Renal pelvis (tissue), 4 donors: Measurements from ENCODE around the gene SLC35B2. TPM values are rescaled to one million over a fixed set of nuclear protein-coding genes. Genes with fewer than 3 reads are reported as not detected.

Experiments used
- DNase-seq: peaks from one replicate; pipeline ENCODE4 v3.0.0-alpha.2; 2013
- polyA plus RNA-seq, 3 donors: library from polyadenylated mRNA; unstranded; fragments of 120-200 nt; gene quantifications; one replicate each; pipeline ENCODE4 v1.2.1, GENCODE V29; 2013; ENCODE audit not compliant: insufficient read length in 3 of 3

The SLC35B2 gene
- polyA plus RNA-seq, 3 donors = 51.6 to 61.7 (median 55.8) TPM

DNA sequence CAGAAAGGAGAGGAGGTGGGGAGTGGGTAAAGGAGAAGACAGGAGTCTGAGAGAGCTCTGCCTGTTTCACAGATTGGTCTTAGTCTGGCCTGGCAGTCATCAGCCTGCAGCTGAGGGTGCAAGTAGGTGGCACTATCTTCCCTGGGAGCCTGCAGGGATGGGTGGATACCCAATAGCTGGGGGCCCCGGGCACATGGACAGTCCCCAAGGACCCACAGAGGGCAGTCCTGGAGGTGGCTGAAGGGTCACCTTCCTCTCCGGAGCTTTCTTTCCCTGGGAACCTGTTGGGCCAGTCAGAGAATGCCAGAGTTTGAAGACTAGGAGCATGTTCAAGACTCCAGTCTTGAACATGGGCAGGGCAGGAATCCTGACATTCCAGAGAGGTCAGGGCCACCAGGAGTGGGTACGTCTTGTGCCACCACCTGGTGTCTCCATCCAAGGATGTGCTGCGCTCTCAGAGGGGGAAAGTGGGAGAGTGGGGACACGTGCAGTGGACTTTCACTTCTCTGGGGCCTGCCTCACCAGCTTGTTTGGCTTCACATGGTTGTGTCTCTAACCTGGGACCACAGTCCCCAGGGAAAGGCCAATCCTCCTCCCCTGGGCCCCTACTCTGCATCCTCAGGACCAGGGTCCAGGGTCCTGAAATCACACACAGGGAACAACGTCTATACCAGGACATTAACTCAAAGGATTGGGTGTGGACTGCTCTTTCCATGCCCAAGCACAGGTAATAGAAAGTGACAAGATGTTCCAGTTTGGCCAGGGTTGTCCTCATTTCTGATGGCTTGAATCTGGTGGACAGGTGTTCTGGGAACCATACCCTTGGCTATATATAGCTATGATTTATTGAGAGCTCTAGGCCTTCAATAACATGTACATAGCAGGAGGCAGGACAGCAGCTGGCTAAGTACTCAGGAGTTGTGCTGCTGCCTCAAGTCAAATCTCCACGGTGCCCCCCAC is 37.8 kb upstream of the SLC35B2 start:
- no peak for DNase-seq

DNA sequence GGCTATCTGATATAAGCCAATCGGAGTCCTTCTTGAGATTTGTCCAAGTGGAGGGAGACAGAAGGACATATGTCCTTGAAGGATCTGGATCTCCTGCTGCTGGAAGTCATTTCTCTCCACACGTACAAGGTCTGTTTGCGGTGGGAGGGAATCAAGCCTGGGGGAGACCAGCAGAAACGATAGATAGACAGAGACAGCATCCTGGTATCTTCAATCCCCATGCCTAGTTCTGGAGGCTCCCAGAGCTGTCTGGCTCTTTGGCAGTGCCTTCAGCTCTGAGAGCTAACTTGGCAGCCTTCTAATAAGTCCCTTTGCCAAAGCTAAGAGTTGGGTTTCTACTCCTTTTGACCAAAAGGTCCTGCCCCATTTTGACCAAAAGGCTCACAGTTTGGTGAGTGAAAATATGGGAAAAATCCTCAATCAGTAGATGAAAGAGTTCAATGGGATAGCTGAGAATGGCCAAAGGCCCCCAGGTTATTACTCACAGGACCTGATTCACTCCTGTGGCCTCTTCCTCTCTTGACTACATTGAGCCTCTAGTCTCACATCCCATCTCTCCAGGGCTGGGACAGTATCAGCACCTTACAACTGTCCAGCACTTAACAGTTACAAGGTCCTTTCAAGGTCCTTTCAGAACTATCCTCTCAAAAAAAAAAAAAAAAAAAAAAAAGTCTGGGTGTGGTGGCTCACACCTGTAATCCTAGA is 35.5 kb upstream of the SLC35B2 start:
- no peak for DNase-seq

GRCh38 chr6:44291841-44292240 is 34.5 kb upstream of the SLC35B2 start:
- DNase-seq = no peak

DNA sequence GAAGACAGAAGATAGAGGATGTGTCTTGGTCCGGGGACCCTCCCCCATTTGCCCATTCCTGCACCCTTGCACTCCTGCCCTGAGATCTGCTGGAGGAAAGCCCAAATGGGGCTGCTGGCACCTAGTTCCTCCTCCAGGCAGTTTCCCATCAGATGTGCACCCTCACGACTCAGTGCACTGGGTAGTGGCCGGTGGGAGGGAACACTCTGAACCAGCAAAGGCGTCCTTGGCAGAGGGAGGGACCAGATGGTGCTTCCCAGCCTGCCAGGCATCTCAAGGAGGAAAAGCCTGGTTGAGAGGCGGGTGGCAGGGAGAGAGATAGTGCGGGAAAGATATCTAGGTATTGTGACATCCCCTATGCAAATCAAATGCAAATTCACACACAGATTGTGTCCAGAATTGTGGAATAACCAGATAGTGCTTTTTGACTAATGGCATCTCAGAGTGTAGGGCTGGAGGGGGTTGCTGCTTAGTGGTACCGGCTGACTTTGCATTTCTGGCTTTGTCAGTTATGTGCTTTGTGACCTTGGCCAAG is 32.5 kb upstream of the SLC35B2 start:
- no peak for DNase-seq

DNA sequence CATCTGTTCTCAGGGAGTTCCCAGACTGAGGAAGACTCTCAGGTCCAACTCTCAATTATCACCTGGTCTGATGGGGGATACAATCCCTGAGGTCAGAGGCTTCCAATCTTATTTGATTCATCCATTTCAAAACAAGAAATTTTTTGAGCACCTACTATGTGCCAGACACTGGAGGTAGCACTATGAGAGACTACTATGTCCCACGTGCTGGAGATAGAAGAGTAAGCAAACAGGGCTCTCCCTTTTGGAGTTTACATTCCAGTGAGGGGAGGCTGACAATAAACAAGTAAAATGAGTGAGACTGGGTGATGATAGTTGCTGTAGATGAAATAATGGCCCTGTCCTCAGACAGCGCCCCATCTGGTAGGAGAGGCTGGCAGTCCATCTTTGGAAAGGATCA is 29.4 kb upstream of the SLC35B2 start:
- DNase-seq = no peak

DNA sequence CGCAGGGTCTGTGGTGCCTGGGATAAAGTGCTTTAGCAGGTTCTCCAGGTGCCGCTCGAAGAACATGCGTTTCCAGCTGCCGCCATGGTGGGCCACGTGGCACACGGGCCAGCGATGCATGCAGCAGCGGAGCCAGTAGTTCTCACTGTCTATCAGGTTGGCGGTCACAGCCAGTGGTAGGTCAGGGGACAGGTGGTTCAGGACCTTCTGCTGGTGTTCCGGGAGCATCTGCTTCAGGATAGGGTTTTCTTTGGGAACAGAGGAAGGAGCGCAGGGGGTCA is 28.9 kb upstream of the SLC35B2 start:
- no peak for DNase-seq

GRCh38 chr6:44285552-44286284 is 28.4 kb upstream of the SLC35B2 start:
- no peak for DNase-seq

- no peak for DNase-seq
Measured at GRCh38 chr6:44284867-44285266, 27.5 kb upstream of the SLC35B2 start.

DNA sequence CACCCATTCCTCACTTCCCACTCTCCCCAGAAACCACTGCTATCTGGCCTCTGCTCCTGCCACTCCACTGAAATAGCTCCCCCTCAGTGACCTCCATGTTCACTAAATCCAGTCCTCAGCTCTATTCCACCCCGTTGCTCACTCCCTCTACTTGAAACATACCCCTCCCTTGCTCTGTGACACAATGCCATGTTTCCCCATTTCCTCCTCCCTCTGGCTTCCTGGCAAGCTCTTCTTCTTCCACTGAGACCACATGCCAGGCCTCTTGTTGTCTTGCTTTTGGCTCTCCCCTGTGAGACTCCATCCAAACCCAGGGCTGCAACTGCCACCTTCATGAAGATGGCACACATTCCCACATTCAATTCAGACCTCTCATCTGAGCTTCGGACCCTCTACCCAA is 26.8 kb upstream of the SLC35B2 start:
- no peak for DNase-seq

DNA sequence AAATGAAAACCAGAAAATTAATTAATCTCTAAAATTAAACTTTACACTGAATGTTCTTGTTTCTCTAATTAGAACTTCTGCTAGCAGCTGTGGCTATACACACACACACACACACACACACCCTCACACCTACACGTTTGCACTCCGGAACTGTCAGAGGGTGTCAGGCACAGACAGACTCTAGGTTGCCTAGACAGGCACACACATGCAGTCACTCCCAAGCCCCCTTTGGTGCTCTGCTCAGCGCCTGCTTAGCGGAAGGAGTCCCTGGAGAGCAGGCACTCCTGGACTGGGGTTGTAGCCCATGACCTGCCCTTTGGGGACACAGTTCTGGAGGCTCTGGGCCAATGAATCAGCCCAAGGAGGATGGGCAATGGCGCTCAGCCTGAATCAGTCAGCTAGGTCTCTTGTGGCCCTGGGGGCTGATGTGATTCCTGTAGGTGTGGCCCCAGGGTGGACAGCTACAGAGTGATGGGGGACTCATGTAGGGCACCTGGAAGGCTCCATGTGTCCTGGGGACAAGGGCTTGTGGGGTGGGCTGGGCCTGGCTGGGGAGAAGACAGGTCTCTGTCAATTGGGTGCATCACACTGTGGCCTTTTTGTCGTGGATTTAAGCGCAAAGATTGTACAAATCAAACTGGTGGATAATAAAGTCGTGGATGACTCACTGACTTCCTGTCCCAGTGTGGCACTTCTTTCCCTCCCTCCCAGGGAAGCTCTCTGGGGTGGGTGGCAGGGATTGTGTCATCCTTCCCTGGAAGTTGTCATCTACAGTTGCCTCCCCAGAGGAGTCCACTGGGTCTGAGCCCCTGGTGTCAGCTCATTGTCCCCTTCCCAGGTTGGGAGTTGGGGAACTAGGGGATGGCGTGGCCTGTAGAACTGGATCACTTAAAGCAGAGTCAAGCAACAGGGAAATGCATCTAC is 21.7 kb upstream of the SLC35B2 start:
- DNase-seq = no peak

- DNase-seq = no peak
Measured at GRCh38 chr6:44278315-44278714, 21.0 kb upstream of the SLC35B2 start.

- no peak for DNase-seq
Measured at GRCh38 chr6:44277763-44278162, 20.4 kb upstream of the SLC35B2 start.

DNA sequence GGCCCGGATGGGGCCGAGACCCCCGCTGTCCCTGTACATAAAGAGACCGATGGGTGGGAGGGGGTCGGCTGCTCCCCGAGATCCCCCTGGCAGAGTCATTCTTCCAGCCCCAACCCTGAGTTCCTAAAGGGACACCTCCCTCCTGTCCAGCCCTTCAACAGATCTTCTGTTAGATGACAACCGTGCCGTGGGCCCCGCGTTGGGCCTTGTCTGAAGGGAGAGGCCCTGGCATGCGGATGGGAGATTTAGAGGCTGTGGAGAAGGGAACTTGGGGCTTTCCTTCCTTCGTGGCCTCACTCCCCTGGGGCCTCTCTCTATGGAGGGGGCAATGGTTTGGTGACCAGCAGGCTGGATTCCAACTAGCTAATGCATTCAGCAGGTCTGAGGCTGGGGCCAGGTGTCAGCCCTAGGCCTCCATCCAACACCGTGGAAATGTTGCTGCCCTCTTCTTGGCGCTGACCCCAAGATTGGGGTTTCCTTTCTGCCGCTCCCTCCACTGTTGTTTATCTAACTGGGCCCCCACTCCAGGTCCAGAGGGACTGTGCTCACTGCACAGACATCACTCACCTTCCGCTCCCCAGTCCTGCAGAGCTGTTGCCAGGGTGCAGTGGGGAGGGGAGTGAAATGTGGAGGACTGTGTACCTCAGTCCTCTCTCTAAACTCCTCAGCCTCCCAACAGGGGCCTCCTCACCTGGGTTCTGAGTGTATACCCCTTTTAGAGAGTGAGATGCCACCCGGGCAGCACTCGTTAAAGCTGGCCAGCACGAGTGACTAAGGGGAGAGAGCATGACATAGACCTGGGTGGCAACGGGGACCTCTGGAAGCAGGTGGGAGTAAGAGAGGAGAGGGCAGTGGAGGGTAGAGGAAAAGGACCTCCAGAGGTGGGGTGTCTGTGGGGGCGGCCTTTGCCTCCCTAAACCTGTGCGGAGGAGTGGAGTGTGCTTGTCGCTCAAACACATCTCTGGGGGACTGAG is 19.6 kb upstream of the SLC35B2 start:
- DNase-seq = no peak

DNA sequence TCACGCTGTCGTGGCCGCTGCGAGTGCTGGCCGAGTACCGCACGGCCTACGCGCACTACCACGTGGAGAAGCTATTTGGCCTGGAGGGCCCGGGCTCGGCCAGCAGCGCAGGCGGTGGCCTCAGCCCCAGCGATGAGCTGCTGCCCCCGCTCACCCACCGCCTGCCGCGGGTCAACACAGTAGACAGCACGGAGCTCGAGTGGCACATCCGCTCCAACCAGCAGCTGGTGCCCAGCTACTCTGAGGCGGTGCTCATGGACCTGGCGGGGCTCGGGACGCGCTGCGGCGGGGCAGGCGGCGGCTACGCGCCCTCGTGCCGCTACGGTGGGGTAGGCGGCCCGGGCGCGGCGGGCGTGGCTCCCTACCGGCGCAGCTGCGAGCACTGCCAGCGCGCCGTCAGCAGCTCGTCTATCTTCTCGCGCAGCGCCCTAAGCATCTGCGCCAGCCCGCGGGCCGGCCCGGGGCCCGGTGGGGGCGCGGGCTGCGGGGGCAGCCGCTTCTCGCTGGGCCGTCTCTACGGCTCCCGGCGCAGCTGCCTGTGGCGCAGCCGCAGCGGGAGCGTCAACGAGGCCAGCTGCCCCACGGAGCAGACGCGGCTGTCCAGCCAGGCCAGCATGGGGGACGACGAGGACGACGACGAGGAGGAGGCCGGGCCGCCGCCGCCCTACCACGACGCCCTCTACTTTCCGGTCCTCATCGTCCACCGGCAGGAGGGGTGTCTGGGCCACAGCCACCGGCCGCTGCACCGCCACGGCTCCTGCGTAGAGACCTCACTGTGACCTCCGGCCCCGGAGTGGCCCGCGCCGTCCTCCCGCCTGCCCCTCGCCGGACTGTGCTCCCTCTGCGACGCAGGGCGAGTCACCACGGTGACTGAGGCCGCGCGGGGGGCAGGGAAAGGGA is 18.7 kb upstream of the SLC35B2 start:
- DNase-seq = no peak

DNA sequence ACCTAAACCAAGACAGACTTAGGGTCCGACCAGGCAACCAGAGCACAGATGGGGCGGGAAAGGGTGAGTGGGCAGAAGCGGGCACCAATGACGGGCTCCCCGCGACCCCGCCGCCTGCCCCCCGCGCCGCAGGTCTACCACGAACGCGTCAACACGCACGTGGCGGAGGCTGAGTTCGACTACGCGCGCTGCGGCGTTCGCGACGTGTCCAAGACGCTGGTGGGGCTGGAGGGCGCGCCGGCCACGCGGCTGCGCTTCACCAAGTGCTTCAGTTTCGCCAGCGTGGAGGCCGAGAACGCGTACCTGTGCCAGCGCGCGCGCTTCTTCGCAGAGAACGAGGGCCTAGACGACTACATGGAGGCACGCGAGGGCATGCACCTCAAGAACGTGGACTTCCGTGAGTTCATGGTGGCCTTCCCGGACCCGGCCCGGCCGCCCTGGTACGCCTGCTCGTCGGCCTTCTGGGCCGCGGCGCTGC is 18.0 kb upstream of the SLC35B2 start:
- no peak for DNase-seq

- DNase-seq = no peak
Measured at GRCh38 chr6:44273617-44274016, 16.3 kb upstream of the SLC35B2 start.

DNA sequence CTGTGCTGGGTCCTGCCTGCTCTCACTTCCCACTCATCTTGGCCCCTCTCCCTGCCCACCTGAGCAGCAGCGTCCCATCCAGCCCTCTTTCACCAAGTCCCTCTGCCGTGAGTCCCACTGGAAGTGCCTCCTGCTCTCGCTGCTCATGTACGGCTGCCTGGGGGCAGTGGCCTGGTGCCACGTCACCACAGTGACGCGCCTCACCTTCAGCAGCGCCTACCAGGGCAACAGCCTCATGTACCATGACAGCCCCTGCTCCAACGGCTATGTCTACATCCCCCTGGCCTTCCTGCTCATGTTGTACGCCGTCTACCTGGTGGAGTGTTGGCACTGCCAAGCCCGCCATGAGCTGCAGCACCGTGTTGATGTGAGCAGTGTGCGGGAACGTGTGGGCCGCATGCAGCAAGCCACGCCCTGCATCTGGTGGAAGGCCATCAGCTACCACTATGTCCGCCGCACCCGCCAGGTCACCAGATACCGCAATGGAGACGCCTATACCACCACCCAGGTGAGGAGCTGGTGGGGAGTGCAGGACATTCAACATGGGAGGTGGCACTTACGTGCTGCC is 15.8 kb upstream of the SLC35B2 start:
- no peak for DNase-seq

DNA sequence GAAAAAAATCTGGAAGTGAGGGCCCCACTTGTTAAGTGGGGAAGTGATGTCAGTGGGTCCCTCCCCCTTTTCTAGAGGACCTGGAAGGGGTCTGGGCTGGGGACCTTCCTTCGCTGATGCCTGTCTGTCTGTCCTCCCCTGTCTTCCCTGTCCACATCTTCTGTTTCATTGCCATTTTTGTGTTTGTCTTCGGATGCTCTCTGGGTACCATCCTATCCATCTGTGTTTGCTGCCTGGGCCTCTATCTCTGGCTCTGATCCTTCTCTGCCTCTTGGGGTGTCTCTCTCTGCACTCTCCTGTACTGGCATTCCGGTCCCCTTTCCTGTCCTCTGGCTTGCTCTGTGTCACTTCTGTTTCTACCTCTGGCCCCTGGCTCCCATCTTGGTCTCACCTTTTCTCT is 15.2 kb upstream of the SLC35B2 start:
- DNase-seq = no peak

DNA sequence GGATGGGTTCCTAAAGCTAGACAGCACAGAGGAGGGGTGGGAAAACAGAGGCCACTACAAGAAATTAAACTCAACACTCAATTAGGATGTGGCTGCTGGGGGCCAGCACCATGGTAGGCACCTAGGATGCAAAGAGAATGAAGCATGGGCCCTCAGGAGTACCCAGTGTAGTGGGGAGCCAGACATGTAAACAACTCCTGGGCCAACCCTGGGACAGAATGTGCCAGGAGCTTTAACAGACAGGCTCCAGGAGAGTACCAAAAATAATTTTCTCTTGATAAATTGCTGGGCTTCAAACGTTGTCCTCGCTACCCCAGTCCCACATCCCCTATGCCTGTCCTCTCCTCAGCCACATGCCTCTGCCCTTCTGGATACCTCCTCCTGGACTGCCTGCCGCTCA is 14.6 kb upstream of the SLC35B2 start:
- no peak for DNase-seq
